MM.1S (cell line): Measurements from ENCODE around the gene USP17L11.
A peak's percentile ranks its signal among the peaks of the same experiment; 100 is the strongest.
"Not testable (repeated sequence)": the region's sequence is repeated elsewhere in the genome, so short reads cannot be mapped to it uniquely, and the experiment has no call there.

Experiments used
- DNase-seq: peaks from one replicate; pipeline ENCODE4 v3.0.0-alpha.2; 2015
- H2AFZ ChIP-seq: fragments of 300-600 bp; sonication (generic); 2 replicates; pipeline ENCODE4 v1.6.0; 2016; ENCODE audit warnings: antibody characterized with exemption, low read length
- H3F3A ChIP-seq: fragments of 300-600 bp; sonication (generic); 2 replicates; pipeline ENCODE4 v1.6.1; 2016; ENCODE audit warnings: mild to moderate bottlenecking, antibody characterized with exemption, low read length, moderate library complexity, mixed read lengths; ENCODE audit not compliant: insufficient read depth
- H3K27ac ChIP-seq: fragments of 300-600 bp; sonication (generic); 2 replicates; pipeline ENCODE4 v1.5.1; 2016; ENCODE audit warnings: mild to moderate bottlenecking, low read length
- H3K27me3 ChIP-seq: fragments of 300-600 bp; sonication (generic); replicated peaks from 2 replicates; pipeline ENCODE4 v1.6.0; 2016; ENCODE audit warnings: low read length; ENCODE audit not compliant: insufficient read depth
- H3K36me3 ChIP-seq: fragments of 300-600 bp; sonication (generic); replicated peaks from 2 replicates; pipeline ENCODE4 v1.6.1; 2016; ENCODE audit warnings: mild to moderate bottlenecking, low read length, mixed read lengths; ENCODE audit not compliant: insufficient read depth
- H3K4me1 ChIP-seq: fragments of 300-600 bp; sonication (generic); 2 replicates; pipeline ENCODE4 v1.6.1; 2016; ENCODE audit warnings: low read length, mixed read lengths
- H3K4me2 ChIP-seq: fragments of 300-600 bp; sonication (generic); 2 replicates; pipeline ENCODE4 v1.6.0; 2016; ENCODE audit warnings: low read depth, low read length
- H3K4me3 ChIP-seq: fragments of 300-600 bp; sonication (generic); 2 replicates; pipeline ENCODE4 v1.5.1; 2016; ENCODE audit warnings: low read length, mixed read lengths
- H3K79me2 ChIP-seq: fragments of 300-600 bp; sonication (generic); 2 replicates; pipeline ENCODE4 v1.6.1; 2016; ENCODE audit warnings: mixed run types, low read length, mixed read lengths
- H3K9ac ChIP-seq: fragments of 300-600 bp; sonication (generic); 2 replicates; pipeline ENCODE4 v1.6.1; 2016; ENCODE audit warnings: low read length, mixed read lengths
- H3K9me2 ChIP-seq: fragments of 300-600 bp; sonication (generic); replicated peaks from 2 replicates; pipeline ENCODE4 v1.6.1; 2016; ENCODE audit warnings: mild to moderate bottlenecking, low read length, mixed read lengths; ENCODE audit not compliant: insufficient read depth
- H3K9me3 ChIP-seq: fragments of 300-600 bp; sonication (generic); replicated peaks from 2 replicates; pipeline ENCODE4 v1.6.1; 2016; ENCODE audit warnings: mild to moderate bottlenecking, low read length, mixed read lengths; ENCODE audit not compliant: insufficient read depth
- H4K20me1 ChIP-seq: fragments of 300-600 bp; sonication (generic); 2 replicates; pipeline ENCODE4 v1.6.1; 2016; ENCODE audit warnings: mild to moderate bottlenecking, low read length, moderate library complexity, mixed read lengths; ENCODE audit not compliant: insufficient read depth

The USP17L11 gene

GRCh38 chr4:9234085-9234484 lies 18.9 kb downstream of the USP17L11 start, which contains the start of gene USP17L15:
Gene USP17L15 (plus strand): TSS chr4:9234385. CDS start chr4:9234385, 0 bp downstream.
- not testable (repeated sequence) for H3K4me2 ChIP-seq, H3K79me2 ChIP-seq

GRCh38 chr4:9238461-9238860 lies 23.3 kb downstream of the USP17L11 start:
- not testable (repeated sequence) for H3K9me2 ChIP-seq, H3K27ac ChIP-seq, H3K27me3 ChIP-seq, H2AFZ ChIP-seq, H3K4me1 ChIP-seq, H3K9me3 ChIP-seq, H3K36me3 ChIP-seq, H3K4me3 ChIP-seq, H3F3A ChIP-seq, H3K9ac ChIP-seq, H3K79me2 ChIP-seq, H4K20me1 ChIP-seq, H3K4me2 ChIP-seq
- DNase-seq, result peak; percentile 0

More at GRCh38 chr4:9234085-9234484, 18.9 kb downstream of the USP17L11 start, which contains the start of gene USP17L15:
- not testable (repeated sequence) for H3K36me3 ChIP-seq, DNase-seq, H2AFZ ChIP-seq, H3F3A ChIP-seq, H3K4me1 ChIP-seq, H3K27me3 ChIP-seq, H3K9ac ChIP-seq, H3K27ac ChIP-seq, H3K9me2 ChIP-seq, H3K9me3 ChIP-seq, H4K20me1 ChIP-seq, H3K4me3 ChIP-seq

GRCh38 chr4:9243579-9243978 lies 28.4 kb downstream of the USP17L11 start, which contains the start of gene USP17L17:
Gene USP17L17 (plus strand): TSS chr4:9243879. CDS start chr4:9243879, 0 bp downstream.
- not testable (repeated sequence) for H3K9me2 ChIP-seq, H4K20me1 ChIP-seq, H3F3A ChIP-seq, H3K4me2 ChIP-seq, H3K9ac ChIP-seq, H3K4me1 ChIP-seq, H2AFZ ChIP-seq, H3K79me2 ChIP-seq, H3K4me3 ChIP-seq, DNase-seq, H3K36me3 ChIP-seq, H3K9me3 ChIP-seq, H3K27me3 ChIP-seq, H3K27ac ChIP-seq

- DNase-seq, result peak; percentile 2
Measured at GRCh38 chr4:9247953-9248680, 32.9 kb downstream of the USP17L11 start, which contains the start of gene USP17L18. Gene USP17L18 (plus strand): TSS chr4:9248630. CDS start chr4:9248630, 0 bp downstream.

GRCh38 chr4:9253078-9253477 lies 37.9 kb downstream of the USP17L11 start, which contains the start of gene USP17L19:
Gene USP17L19 (plus strand): TSS chr4:9253378. CDS start chr4:9253378, 0 bp downstream.
- H2AFZ ChIP-seq, DNase-seq, H3K9me2 ChIP-seq, H3K36me3 ChIP-seq, H3K9me3 ChIP-seq, H3K9ac ChIP-seq, H3K79me2 ChIP-seq, H3K4me2 ChIP-seq, H3K27ac ChIP-seq, H4K20me1 ChIP-seq, H3F3A ChIP-seq, H3K27me3 ChIP-seq, H3K4me1 ChIP-seq, H3K4me3 ChIP-seq: not testable (repeated sequence)

More at GRCh38 chr4:9247953-9248680, 32.9 kb downstream of the USP17L11 start, which contains the start of gene USP17L18:
- not testable (repeated sequence) for H3F3A ChIP-seq, H3K27ac ChIP-seq, H3K79me2 ChIP-seq, H3K9me2 ChIP-seq, H4K20me1 ChIP-seq, H2AFZ ChIP-seq, H3K4me3 ChIP-seq, H3K27me3 ChIP-seq, H3K9ac ChIP-seq, H3K4me2 ChIP-seq, H3K9me3 ChIP-seq, H3K4me1 ChIP-seq, H3K36me3 ChIP-seq

- not testable (repeated sequence) for H3K4me1 ChIP-seq, H3K4me3 ChIP-seq, H3K9ac ChIP-seq, H3K27me3 ChIP-seq, H3K36me3 ChIP-seq, H3K27ac ChIP-seq, H3K79me2 ChIP-seq, H3K9me2 ChIP-seq, H3K9me3 ChIP-seq, H3K4me2 ChIP-seq, H4K20me1 ChIP-seq, DNase-seq, H2AFZ ChIP-seq, H3F3A ChIP-seq
Measured at GRCh38 chr4:9257824-9258223, 42.6 kb downstream of the USP17L11 start, which contains the start of gene USP17L20. Gene USP17L20 (plus strand): TSS chr4:9258124. CDS start chr4:9258124, 0 bp downstream.

- H4K20me1 ChIP-seq, H3K27ac ChIP-seq, H3K27me3 ChIP-seq, H3K36me3 ChIP-seq, H3K4me3 ChIP-seq, DNase-seq, H3K4me1 ChIP-seq, H3K9ac ChIP-seq, H2AFZ ChIP-seq, H3K79me2 ChIP-seq, H3K4me2 ChIP-seq, H3F3A ChIP-seq, H3K9me2 ChIP-seq, H3K9me3 ChIP-seq: not testable (repeated sequence)
Measured at GRCh38 chr4:9262572-9262971, 47.4 kb downstream of the USP17L11 start, which contains the start of gene USP17L21. Gene USP17L21 (plus strand): TSS chr4:9262872. CDS start chr4:9262872, 0 bp downstream.
